ENCODE data around the gene RNF152. TPM values are rescaled to one million over a fixed set of nuclear protein-coding genes. Genes with fewer than 3 reads are reported as not detected.

Gene RNF152
- total and polyA plus RNA-seq, 2 donors (not counting 3 experiments of a cell fraction or from before 2014, with no cell fraction given) = 20.8 to 27.5 TPM

DNA sequence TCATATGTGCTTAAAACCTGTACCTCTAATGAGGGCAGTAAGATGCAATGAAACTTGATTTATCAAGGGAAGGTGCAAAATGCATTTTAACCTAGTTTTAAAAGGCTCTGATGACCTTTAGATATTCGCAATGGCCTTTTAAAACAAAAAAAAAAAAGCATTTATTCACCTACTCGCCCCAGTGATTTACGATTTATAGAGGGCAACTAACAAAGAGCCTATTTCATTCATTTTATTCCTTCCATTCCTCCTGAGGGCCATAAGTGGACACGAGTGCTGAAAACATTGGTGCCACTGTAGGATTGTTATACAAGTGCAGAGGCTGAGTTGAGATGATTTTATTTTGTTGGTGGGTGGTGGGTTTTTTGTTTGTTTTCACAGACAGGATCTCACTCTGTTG is 48.1 kb downstream of the RNF152 start:
- CTCF ChIA-PET = no interaction called here
- Histone ChIP-seq H3K4me2 (ENCODE audit: insufficient read depth, low read length) (no peak overlapping the region), H3K79me2 (ENCODE audit: control insufficient read depth, insufficient read depth, low read length) (peaks cover 43% of the 10 kb centered on the region), H2AFZ (ENCODE audit: low read depth, low read length) (no peak overlapping the region), H3K4me3 (replicated peaks in 1 of 3; ENCODE audit: insufficient read depth in 1 of 3, low read depth in 1 of 3, low read length in 3 of 3) (no peak overlapping the region), H4K20me1 (replicated peaks; ENCODE audit: control insufficient read depth, extremely low read depth, insufficient read depth, low read length) (no peaks in the 10 kb centered on the region), H3K9me1 (replicated peaks; ENCODE audit: control insufficient read depth, extremely low read depth, insufficient read depth, low read length) (no peaks in the 10 kb centered on the region), H3K9ac (replicated peaks; ENCODE audit: extremely low read depth, insufficient read depth, low read length) (no peak overlapping the region), H3K27me3 (ENCODE audit: control insufficient read depth in 2 of 2, insufficient read depth in 2 of 2, low read length in 2 of 2) (no peaks in the 10 kb centered on the region), H3K9me3 (replicated peaks; ENCODE audit: control insufficient read depth, insufficient read depth, low read length) (no peaks in the 10 kb centered on the region), H3K27ac (ENCODE audit: insufficient read depth, low read depth, low read length) (no peak overlapping the region), H3K36me3 (ENCODE audit: control insufficient read depth in 2 of 2, extremely low read depth in 1 of 2, insufficient read depth in 2 of 2, low read length in 2 of 2) (no peaks in the 10 kb centered on the region), H3K4me1 (ENCODE audit: control insufficient read depth, extremely low read depth, insufficient read depth, low read length) (no peaks in the 10 kb centered on the region)
- POLR2A ChIA-PET = no interaction called here
- DNase-seq (ENCODE audit: low read depth, low spot score) = no peak
- dilution Hi-C loops (cut with MboI; ENCODE audit: extremely low pct_ligation_motif_present, low sequenced_read_pairs) (no loop called here), intact Hi-C loops (cut with micrococcal nuclease) (no loop called here)
- no TSS peak for BruUV-seq (replicated peaks)
- FAIRE-seq = no peak
- TF ChIP-seq POLR2A (IDR thresholded peaks at IDR 0.05; ENCODE audit: low read depth, low read length) (no peak), EZH2 (IDR thresholded peaks at IDR 0.05; ENCODE audit: borderline replicate concordance, low read depth, low read length, severe bottlenecking) (no peak), GATA2 (IDR thresholded peaks at IDR 0.05; ENCODE audit: insufficient read depth, insufficient read length, low read depth, low read length) (no peak), POLR2AphosphoS5 (IDR thresholded peaks at IDR 0.05; ENCODE audit: insufficient read depth, low read depth, low read length) (no peak), FOS (IDR thresholded peaks at IDR 0.05; ENCODE audit: borderline replicate concordance, insufficient read depth, low read length) (no peak), MYC (IDR thresholded peaks at IDR 0.05; ENCODE audit: low read depth, low read length) (no peak), JUN (IDR thresholded peaks at IDR 0.05; ENCODE audit: borderline replicate concordance, insufficient read depth, insufficient read length, low read depth) (no peak)
- TF ChIP-seq, protein P1, sequence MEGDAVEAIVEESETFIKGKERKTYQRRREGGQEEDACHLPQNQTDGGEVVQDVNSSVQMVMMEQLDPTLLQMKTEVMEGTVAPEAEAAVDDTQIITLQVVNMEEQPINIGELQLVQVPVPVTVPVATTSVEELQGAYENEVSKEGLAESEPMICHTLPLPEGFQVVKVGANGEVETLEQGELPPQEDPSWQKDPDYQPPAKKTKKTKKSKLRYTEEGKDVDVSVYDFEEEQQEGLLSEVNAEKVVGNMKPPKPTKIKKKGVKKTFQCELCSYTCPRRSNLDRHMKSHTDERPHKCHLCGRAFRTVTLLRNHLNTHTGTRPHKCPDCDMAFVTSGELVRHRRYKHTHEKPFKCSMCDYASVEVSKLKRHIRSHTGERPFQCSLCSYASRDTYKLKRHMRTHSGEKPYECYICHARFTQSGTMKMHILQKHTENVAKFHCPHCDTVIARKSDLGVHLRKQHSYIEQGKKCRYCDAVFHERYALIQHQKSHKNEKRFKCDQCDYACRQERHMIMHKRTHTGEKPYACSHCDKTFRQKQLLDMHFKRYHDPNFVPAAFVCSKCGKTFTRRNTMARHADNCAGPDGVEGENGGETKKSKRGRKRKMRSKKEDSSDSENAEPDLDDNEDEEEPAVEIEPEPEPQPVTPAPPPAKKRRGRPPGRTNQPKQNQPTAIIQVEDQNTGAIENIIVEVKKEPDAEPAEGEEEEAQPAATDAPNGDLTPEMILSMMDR (IDR thresholded peaks at IDR 0.05; ENCODE audit: extremely low read depth in 1 of 2, insufficient read depth in 1 of 2, low read depth in 1 of 2, low read length in 2 of 2) = no peak
- TF ChIP-seq, protein P2, sequence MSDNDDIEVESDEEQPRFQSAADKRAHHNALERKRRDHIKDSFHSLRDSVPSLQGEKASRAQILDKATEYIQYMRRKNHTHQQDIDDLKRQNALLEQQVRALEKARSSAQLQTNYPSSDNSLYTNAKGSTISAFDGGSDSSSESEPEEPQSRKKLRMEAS (IDR thresholded peaks at IDR 0.05; ENCODE audit: insufficient read depth, insufficient read length) = no peak
